Activated CD4-positive, alpha-beta T cell treated with anti-CD3 and anti-CD28 coated beads, Interleukin-2, amount 10 ng/mL, durations not matched to agents 24 days and 14 days (primary cell): ENCODE results near the gene ZNF217. TPM values are rescaled to one million over a fixed set of nuclear protein-coding genes. Genes with fewer than 3 reads are reported as not detected.
"Not testable (repeated sequence)": the region's sequence is repeated elsewhere in the genome, so short reads cannot be mapped to it uniquely, and the experiment has no call there.

ENCODE experiments used
- DNase-seq: peaks from one replicate; pipeline ENCODE4 v3.0.0; 2022
- H3K27ac Mint-ChIP-seq: one replicate; pipeline ENCODE4 v1.8.0; 2022; ENCODE audit warnings: mild to moderate bottlenecking, mixed read lengths
- H3K27me3 Mint-ChIP-seq: one replicate; pipeline ENCODE4 v1.8.0; 2022; ENCODE audit warnings: mixed read lengths
- H3K36me3 Mint-ChIP-seq: one replicate; pipeline ENCODE4 v1.8.0; 2022; ENCODE audit warnings: low read depth, mild to moderate bottlenecking, mixed read lengths
- H3K4me1 Mint-ChIP-seq: one replicate; pipeline ENCODE4 v1.8.0; 2021; ENCODE audit warnings: mixed read lengths
- H3K4me3 Mint-ChIP-seq: one replicate; pipeline ENCODE4 v1.8.0; 2022; ENCODE audit warnings: mild to moderate bottlenecking, moderate library complexity, mixed read lengths
- H3K9me3 Mint-ChIP-seq: one replicate; pipeline ENCODE4 v1.8.0; 2021; ENCODE audit warnings: mixed read lengths
- intact Hi-C: fragments of 100-400 bp; cut with micrococcal nuclease; formaldehyde crosslinking; loops from one replicate; pipeline ENCODE4 v1.15.1; 2023
- total RNA-seq: library from RNA; stranded (reverse); gene quantifications from 2 replicates; pipeline ENCODE4 v1.2.3, GENCODE V29; 2022

ZNF217 gene
- total RNA-seq, 1 donor from 2014 or later, result 58.0 TPM

- H3K9me3 Mint-ChIP-seq, intact Hi-C loops, DNase-seq: not testable (repeated sequence)
These were observed 70.0 kb downstream of the ZNF217 start for GRCh38 chr20:53523615-53524014.

DNA sequence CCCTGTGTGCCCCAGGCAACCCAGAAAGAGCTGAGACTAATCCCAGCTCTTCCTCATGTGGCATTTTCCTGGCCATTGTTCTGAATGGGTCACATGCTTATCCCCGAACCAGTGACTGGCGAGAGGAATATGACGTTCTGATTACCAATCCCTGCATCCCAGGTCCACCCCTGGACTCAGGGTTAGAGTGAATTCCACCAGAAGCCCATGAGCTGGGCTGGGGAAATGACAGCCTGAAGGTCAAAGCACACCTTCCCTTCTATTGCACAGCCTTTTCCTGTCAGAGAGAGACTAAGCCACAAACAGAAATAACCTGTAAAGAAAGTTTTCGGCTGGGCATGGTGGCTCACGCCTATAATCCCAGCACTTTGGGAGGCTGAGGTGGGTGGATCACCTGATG lies 70.9 kb downstream of the ZNF217 start:
- no peaks in the 10 kb centered on the region for H3K36me3 Mint-ChIP-seq
- no peaks in the 10 kb centered on the region for H3K9me3 Mint-ChIP-seq
- no peaks in the 10 kb centered on the region for H3K4me1 Mint-ChIP-seq
- intact Hi-C loops, result no loop called here
- H3K27ac Mint-ChIP-seq, result no peak overlapping the region
- H3K4me3 Mint-ChIP-seq, result no peak overlapping the region
- H3K27me3 Mint-ChIP-seq, result no peaks in the 10 kb centered on the region
- DNase-seq, result no peak

More at GRCh38 chr20:53523615-53524014, 70.0 kb downstream of the ZNF217 start:
- H3K4me1 Mint-ChIP-seq, H3K36me3 Mint-ChIP-seq, H3K27me3 Mint-ChIP-seq, H3K27ac Mint-ChIP-seq, H3K4me3 Mint-ChIP-seq: not testable (repeated sequence)

DNA sequence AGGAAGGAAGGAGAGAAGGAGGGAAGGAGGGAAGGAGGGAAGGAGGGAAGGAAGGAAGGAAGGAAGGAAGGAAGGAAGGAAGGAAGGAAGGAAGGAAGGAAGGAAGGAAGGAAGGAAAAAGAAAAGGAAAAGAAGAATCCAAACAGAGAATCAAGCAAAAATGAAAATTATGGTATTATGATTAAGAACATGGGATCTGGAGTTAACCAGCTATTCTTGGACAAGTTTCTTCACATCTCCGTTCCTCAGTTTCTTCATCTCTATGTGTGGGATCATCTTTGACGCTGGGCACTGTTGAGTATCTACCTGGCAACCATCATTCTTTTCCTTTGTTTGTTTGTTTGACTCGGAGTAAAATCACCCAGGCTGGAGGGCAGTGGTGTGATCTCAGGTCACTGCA lies 71.6 kb downstream of the ZNF217 start:
- Mint-ChIP-seq H3K27me3 (no peaks in the 10 kb centered on the region), H3K36me3 (no peaks in the 10 kb centered on the region), H3K4me1 (no peaks in the 10 kb centered on the region), H3K9me3 (no peaks in the 10 kb centered on the region), H3K27ac (no peak overlapping the region), H3K4me3 (no peak overlapping the region)
- DNase-seq, result no peak
- intact Hi-C loops, result no loop called here

DNA sequence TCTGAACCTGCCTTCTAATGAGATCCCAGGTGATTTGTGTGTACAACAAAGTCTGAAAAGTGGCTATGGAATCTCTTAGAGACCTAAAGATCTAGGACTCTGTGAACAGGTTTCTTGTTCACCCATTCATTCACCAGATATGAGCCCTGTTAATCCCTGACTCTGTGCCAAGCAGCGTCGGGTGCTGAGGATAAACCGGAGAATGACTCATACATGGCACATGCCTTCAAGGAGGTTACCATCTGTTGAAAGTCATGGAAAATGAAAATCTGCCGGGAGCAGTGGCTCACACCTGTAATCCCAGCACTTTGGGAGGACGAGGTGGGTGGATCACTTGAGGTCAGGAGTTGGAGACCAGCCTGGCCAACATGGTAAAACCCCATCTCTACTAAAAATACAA lies 72.2 kb downstream of the ZNF217 start:
- intact Hi-C loops, H3K27ac Mint-ChIP-seq, H3K27me3 Mint-ChIP-seq, H3K9me3 Mint-ChIP-seq, H3K4me3 Mint-ChIP-seq, H3K4me1 Mint-ChIP-seq, DNase-seq, H3K36me3 Mint-ChIP-seq: not testable (repeated sequence)

DNA sequence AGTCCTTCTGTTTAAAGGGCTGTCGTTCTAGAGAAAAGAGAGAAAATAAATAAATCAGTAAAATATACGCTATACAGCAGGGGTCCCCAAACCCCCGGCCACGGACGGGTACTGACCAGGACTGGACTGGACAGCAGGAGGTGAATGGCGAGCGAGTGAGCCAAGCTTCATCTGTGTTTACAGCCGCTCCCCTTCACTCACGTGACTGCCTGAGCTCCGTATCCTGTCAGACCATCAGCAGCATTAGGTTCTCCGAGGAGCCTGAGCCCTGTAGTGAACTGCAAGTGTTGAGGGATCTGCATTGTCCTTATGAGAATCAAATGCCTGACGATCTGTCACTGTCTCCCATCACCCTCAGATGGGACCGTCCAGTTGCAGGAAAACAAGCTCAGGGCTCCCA lies 76.5 kb downstream of the ZNF217 start:
- Mint-ChIP-seq H3K27me3 (no peaks in the 10 kb centered on the region), H3K27ac (no peak overlapping the region), H3K9me3 (no peaks in the 10 kb centered on the region), H3K36me3 (no peaks in the 10 kb centered on the region), H3K4me1 (no peaks in the 10 kb centered on the region), H3K4me3 (no peak overlapping the region)
- intact Hi-C loops, result no loop called here
- no peak for DNase-seq
